HCT116 (cell line): Measurements from ENCODE around the gene CR1L. TPM values are rescaled to one million over a fixed set of nuclear protein-coding genes. Genes with fewer than 3 reads are reported as not detected.

Source experiments
- ATAC-seq: fragments of 200-7000 bp; cut with Tn5 transposase; 2 replicates; pipeline ENCODE4 v1.9.1; 2020; ENCODE audit warnings: mild to moderate bottlenecking, moderate library complexity
- BruUV-seq: library from RNA; stranded (reverse); fragments of 400-500 nt; replicated peaks from 2 replicates; lab custom pipeline; 2021; lab: Mats Ljungman, UMichigan
- CTCF ChIA-PET: fragments of 300-600 bp; sonication (Branson Sonifier 250); formaldehyde crosslinking; loops from one replicate; lab custom pipeline; 2021; ENCODE audit warnings: antibody characterized with exemption; lab: Charles Lee
- POLR2A ChIA-PET: fragments of 300-600, 350-600 bp; sonication (Branson Sonifier 250); formaldehyde crosslinking; loops from one replicate; lab custom pipeline; 2021; ENCODE audit warnings: antibody characterized with exemption; lab: Charles Lee
- RAD21 ChIA-PET, 2 experiments: fragments of 300-600 bp; sonication (Branson Sonifier 250); formaldehyde crosslinking; loops; one replicate each; lab custom pipeline; 2023; ENCODE audit warnings: low total read pairs in 2 of 2; ENCODE audit not compliant: uncharacterized antibody in 2 of 2, unreplicated experiment in 2 of 2, low non-redundant PET in 1 of 2; lab: Charles Lee
- DNase-seq: peaks from one replicate; pipeline ENCODE4 v3.0.0-alpha.2; 2010; ENCODE audit warnings: low read depth, low spot score
- H2AFZ ChIP-seq: fragments of 200-600 bp; shearing (Covaris generic), sonication (generic); 2 replicates; pipeline ENCODE4 v1.6.1; 2017; ENCODE audit warnings: low read depth, mixed run types, mixed read lengths, antibody characterized with exemption, low read length; ENCODE audit not compliant: poor library complexity, severe bottlenecking
- H3K27ac ChIP-seq: 2 replicates; pipeline ENCODE4 v1.5.1; 2012; ENCODE audit warnings: low read depth, low read length
- H3K27me3 ChIP-seq: fragments of 200-600 bp; sonication (generic); 2 replicates; pipeline ENCODE4 v1.6.1; 2016; ENCODE audit warnings: mixed run types, low read length, mixed read lengths; ENCODE audit not compliant: insufficient read depth
- H3K36me3 ChIP-seq, 2 experiments: fragments of 200-500 bp in 1 of 2; fragments of 200-600 bp in 1 of 2; sonication (Bioruptor generic) in 1 of 2; sonication (generic) in 1 of 2; 2 replicates each; pipeline versions ENCODE4 v1.5.1 to v1.6.1; 2014 to 2016; ENCODE audit warnings: low read length in 2 of 2, inconsistent platforms in 1 of 2, mixed read lengths in 1 of 2, mixed run types in 1 of 2; ENCODE audit not compliant: insufficient read depth in 2 of 2, control insufficient read depth in 1 of 2
- H3K4me1 ChIP-seq, 2 experiments: fragments of 200-600 bp in 1 of 2; sonication (generic) in 1 of 2; 2 replicates each; pipeline versions ENCODE4 v1.5.1 to v1.6.1; 2012 to 2017; ENCODE audit warnings: low read length in 2 of 2, inconsistent platforms in 1 of 2, mild to moderate bottlenecking in 1 of 2, mixed read lengths in 1 of 2, mixed run types in 1 of 2, moderate library complexity in 1 of 2; ENCODE audit not compliant: insufficient read depth in 2 of 2, control insufficient read depth in 1 of 2
- H3K4me2 ChIP-seq: fragments of 200-600 bp; sonication (generic); 2 replicates; pipeline ENCODE4 v1.6.1; 2017; ENCODE audit warnings: mixed run types, low read length, mixed read lengths
- H3K4me3 ChIP-seq, 2 experiments: fragments of 200-600 bp in 1 of 2; sonication (generic) in 1 of 2; replicated peaks in 1 of 2; 2 replicates each; pipeline ENCODE4 v1.5.1; 2011 to 2016; ENCODE audit warnings: low read length in 2 of 2, control low read depth in 1 of 2, low read depth in 1 of 2, mild to moderate bottlenecking in 1 of 2, mixed read lengths in 1 of 2, mixed run types in 1 of 2
- H3K79me2 ChIP-seq: fragments of 200-600 bp; sonication (generic); 2 replicates; pipeline ENCODE4 v1.6.1; 2017; ENCODE audit warnings: mild to moderate bottlenecking, mixed run types, low read length, moderate library complexity, mixed read lengths; ENCODE audit not compliant: insufficient read depth
- H3K9ac ChIP-seq: fragments of 200-600 bp; sonication (generic); 2 replicates; pipeline ENCODE4 v1.6.1; 2016; ENCODE audit warnings: low read length, mixed read lengths
- H3K9me2 ChIP-seq: fragments of 200-600 bp; sonication (generic), shearing (Covaris generic); 2 replicates; pipeline ENCODE4 v1.6.1; 2017; ENCODE audit warnings: mixed run types, mild to moderate bottlenecking, moderate library complexity; ENCODE audit not compliant: insufficient read depth
- H3K9me3 ChIP-seq, 2 experiments: fragments of 200-500 bp in 1 of 2; fragments of 200-600 bp in 1 of 2; sonication (Bioruptor generic) in 1 of 2; sonication (generic) in 1 of 2; 2 replicates each; pipeline ENCODE4 v1.6.1; 2014 to 2017; ENCODE audit warnings: low read length in 2 of 2, mixed read lengths in 2 of 2, inconsistent platforms in 1 of 2, low read depth in 1 of 2, mild to moderate bottlenecking in 1 of 2, mixed run types in 1 of 2, moderate library complexity in 1 of 2; ENCODE audit not compliant: control insufficient read depth in 1 of 2, insufficient read depth in 1 of 2
- H4K20me1 ChIP-seq: fragments of 200-600 bp; sonication (generic), shearing (Covaris generic); 2 replicates; pipeline ENCODE4 v1.6.1; 2017; ENCODE audit warnings: mixed run types, mild to moderate bottlenecking, moderate library complexity; ENCODE audit not compliant: insufficient read depth
- ATF3 ChIP-seq: IDR thresholded peaks from 2 replicates; pipeline ENCODE4 v1.6.1; 2012
- CEBPB ChIP-seq: IDR thresholded peaks from 2 replicates; pipeline ENCODE4 v1.6.1; 2012; ENCODE audit warnings: low read depth
- ELF1 ChIP-seq: IDR thresholded peaks from 2 replicates; pipeline ENCODE4 v1.6.1; 2012; ENCODE audit warnings: low read depth, borderline replicate concordance
- EZH2 ChIP-seq: fragments of 200-600 bp; sonication (generic); IDR thresholded peaks from 2 replicates; pipeline ENCODE4 v1.6.1; 2017; ENCODE audit warnings: antibody characterized with exemption, mixed run types
- EZH2phosphoT487 ChIP-seq: fragments of 200-600 bp; IDR thresholded peaks from 2 replicates; pipeline ENCODE4 v1.6.1; 2018; ENCODE audit warnings: antibody characterized with exemption, borderline replicate concordance
- POLR2A ChIP-seq: IDR thresholded peaks from 2 replicates; pipeline ENCODE4 v1.7.0; 2011; ENCODE audit warnings: borderline replicate concordance; ENCODE audit not compliant: insufficient read depth, insufficient read length; ENCODE audit errors: extremely low read depth
- RAD21 ChIP-seq: IDR thresholded peaks from 2 replicates; pipeline ENCODE4 v1.6.1; 2012; ENCODE audit warnings: low read depth, mild to moderate bottlenecking
- TCF7L2 ChIP-seq: IDR thresholded peaks from 2 replicates; pipeline ENCODE4 v1.7.0; 2011; ENCODE audit warnings: borderline replicate concordance, inconsistent platforms; ENCODE audit not compliant: insufficient read depth, insufficient read length; ENCODE audit errors: extremely low read depth
- ZNF274 ChIP-seq: fragments of 200-500 bp; sonication (Bioruptor generic); IDR thresholded peaks from 2 replicates; pipeline ENCODE4 v1.6.1; 2014; ENCODE audit warnings: mild to moderate bottlenecking, low read depth, low read length, inconsistent platforms
- intact Hi-C: fragments of 100-400 bp; cut with micrococcal nuclease; formaldehyde crosslinking; loops from 2 replicates; pipeline ENCODE4 v1.10.0; 2022
- total RNA-seq: library from RNA; stranded (reverse); gene quantifications from one replicate; pipeline ENCODE4 v1.2.1, GENCODE V29; 2021; ENCODE audit not compliant: unreplicated experiment
- TF ChIP-seq, protein P1 (sequence below): IDR thresholded peaks from 2 replicates; pipeline ENCODE4 v1.6.1; 2011; ENCODE audit warnings: mild to moderate bottlenecking, low read length, moderate library complexity; ENCODE audit not compliant: insufficient replicate concordance; ENCODE audit errors: extremely low read depth
- TF ChIP-seq, protein P2 (sequence below): IDR thresholded peaks from 2 replicates; pipeline ENCODE4 v1.6.1; 2012

CR1L gene
- total RNA-seq, 1 experiment from 2014 or later = 0.15 TPM

DNA sequence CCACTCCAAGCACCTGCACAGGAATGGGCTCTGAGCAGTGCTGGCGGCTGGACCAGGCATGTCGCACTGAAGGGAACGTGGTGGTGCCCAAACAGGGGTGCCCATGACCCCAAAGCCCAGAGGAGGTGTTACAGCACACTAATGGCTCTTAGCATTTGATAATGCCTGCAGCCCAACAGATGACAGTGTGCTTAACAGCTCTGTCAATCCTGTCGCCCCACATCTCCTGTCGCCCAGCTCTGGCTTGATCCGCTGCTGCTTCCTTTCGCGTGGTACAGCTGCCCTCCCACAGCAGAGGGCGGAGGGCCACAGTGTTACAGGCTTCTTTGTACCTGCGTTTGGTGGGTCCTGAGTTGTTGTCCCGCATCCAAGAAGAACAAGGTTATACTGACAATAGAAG is 32.2 kb upstream of the CR1L start:
- no peak overlapping the region for H3K27ac ChIP-seq
- no peaks in the 10 kb centered on the region for H3K36me3 ChIP-seq
- no peak overlapping the region for H2AFZ ChIP-seq
- ChIA-PET CTCF (no interaction called here), POLR2A (no interaction called here), RAD21 (no interaction called here)
- H3K9me3 ChIP-seq = no peaks in the 10 kb centered on the region
- ATAC-seq = no peak
- no peak overlapping the region for H3K4me2 ChIP-seq
- no peaks in the 10 kb centered on the region for H3K27me3 ChIP-seq
- DNase-seq = no peak
- TF ChIP-seq, protein P1, sequence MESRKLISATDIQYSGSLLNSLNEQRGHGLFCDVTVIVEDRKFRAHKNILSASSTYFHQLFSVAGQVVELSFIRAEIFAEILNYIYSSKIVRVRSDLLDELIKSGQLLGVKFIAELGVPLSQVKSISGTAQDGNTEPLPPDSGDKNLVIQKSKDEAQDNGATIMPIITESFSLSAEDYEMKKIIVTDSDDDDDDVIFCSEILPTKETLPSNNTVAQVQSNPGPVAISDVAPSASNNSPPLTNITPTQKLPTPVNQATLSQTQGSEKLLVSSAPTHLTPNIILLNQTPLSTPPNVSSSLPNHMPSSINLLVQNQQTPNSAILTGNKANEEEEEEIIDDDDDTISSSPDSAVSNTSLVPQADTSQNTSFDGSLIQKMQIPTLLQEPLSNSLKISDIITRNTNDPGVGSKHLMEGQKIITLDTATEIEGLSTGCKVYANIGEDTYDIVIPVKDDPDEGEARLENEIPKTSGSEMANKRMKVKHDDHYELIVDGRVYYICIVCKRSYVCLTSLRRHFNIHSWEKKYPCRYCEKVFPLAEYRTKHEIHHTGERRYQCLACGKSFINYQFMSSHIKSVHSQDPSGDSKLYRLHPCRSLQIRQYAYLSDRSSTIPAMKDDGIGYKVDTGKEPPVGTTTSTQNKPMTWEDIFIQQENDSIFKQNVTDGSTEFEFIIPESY = no peak
- no peak for TF ChIP-seq ZNF274
- no peak for TF ChIP-seq POLR2A
- TF ChIP-seq, protein P2, sequence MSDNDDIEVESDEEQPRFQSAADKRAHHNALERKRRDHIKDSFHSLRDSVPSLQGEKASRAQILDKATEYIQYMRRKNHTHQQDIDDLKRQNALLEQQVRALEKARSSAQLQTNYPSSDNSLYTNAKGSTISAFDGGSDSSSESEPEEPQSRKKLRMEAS = no peak
- no peak for TF ChIP-seq RAD21
- TF ChIP-seq CEBPB = no peak
- TF ChIP-seq EZH2phosphoT487 = no peak
- no peak for TF ChIP-seq ATF3
- TF ChIP-seq ELF1 = no peak
- no peak for TF ChIP-seq TCF7L2
- no peak for TF ChIP-seq EZH2
- H4K20me1 ChIP-seq = no peaks in the 10 kb centered on the region
- H3K4me3 ChIP-seq = no peak overlapping the region
- H3K79me2 ChIP-seq = no peaks in the 10 kb centered on the region
- intact Hi-C loops = no loop called here
- H3K4me1 ChIP-seq = no peaks in the 10 kb centered on the region
- H3K9ac ChIP-seq = no peak overlapping the region
- BruUV-seq = no TSS peak
- no peaks in the 10 kb centered on the region for H3K9me2 ChIP-seq
